LNCAP (cell line): Measurements from ENCODE around the gene CCND1.

Experiments used
- TF ChIP-seq, protein P1 (sequence below): fragments of 450-650 bp; IDR thresholded peaks from 2 replicates; pipeline ENCODE4 v1.5.1; 2017; ENCODE audit warnings: mild to moderate bottlenecking

CCND1 gene

DNA sequence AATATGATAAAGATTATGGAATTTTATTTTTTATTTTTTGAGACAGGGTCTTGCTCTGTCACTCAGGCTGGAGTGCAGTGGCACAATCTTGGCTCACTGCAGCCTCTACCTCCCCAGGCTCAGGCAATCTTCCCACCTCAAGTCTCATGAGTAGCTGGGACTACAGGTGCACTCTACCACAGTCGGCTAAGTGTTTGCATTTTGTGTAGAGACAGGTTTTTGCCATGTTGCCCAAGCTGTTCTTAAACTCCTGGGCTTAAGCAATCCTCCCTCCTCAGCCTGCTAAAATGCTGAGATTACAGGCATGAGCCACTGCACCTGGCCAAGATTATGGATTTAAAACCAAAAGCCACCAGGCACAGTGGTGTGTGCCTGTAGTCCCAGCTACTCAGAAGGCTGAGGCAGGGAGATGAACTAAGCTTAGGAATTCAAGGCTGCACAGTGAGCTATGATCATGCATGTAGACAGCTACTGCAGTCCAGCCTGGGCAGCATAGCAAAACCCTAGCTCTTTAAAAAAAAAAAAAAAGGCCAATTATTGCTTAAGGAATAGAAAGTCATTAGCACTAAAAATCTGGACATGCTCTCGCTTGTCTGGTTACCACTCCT lies 20.2 kb upstream of the CCND1 start:
- TF ChIP-seq, protein P1, sequence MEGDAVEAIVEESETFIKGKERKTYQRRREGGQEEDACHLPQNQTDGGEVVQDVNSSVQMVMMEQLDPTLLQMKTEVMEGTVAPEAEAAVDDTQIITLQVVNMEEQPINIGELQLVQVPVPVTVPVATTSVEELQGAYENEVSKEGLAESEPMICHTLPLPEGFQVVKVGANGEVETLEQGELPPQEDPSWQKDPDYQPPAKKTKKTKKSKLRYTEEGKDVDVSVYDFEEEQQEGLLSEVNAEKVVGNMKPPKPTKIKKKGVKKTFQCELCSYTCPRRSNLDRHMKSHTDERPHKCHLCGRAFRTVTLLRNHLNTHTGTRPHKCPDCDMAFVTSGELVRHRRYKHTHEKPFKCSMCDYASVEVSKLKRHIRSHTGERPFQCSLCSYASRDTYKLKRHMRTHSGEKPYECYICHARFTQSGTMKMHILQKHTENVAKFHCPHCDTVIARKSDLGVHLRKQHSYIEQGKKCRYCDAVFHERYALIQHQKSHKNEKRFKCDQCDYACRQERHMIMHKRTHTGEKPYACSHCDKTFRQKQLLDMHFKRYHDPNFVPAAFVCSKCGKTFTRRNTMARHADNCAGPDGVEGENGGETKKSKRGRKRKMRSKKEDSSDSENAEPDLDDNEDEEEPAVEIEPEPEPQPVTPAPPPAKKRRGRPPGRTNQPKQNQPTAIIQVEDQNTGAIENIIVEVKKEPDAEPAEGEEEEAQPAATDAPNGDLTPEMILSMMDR, result no peak

DNA sequence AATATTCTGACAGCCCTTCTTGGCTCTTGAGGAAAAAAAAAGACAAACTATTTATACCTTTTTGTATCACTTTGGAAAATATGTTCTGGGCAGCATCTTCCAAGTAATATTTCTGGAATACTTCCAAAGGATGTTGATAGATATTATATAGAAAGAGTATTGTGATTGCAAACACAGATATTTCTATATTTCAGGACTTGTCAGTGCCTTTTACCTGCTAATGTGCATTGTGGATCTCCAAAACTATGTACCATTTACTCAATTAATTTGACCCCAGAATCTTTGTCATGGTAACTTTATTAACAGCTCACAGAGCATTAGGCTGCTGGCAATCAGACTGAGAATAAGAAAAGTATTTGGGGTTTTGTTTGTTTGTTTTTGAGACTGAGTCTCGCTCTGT lies 16.7 kb upstream of the CCND1 start:
- TF ChIP-seq, protein P1, result no peak

DNA sequence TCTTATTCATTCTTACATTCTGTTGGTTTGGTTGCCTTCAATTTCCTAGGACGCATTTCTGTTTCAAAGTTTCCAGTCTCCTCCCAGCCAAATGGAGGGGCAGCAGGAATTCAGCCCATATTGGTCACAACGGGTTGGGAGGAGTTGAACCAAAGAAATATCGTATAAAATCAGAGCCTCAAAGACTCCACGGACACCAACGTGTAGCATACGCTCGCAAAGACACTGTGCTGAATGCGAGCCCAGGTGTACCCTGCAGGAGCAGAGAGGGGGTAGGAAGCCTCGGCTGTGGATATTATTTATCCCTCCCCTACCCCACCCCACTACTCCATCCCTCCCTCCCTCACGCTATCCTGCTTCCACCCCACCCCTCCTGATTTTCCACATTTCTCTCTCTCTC lies 15.5 kb upstream of the CCND1 start:
- TF ChIP-seq, protein P1, result no peak

DNA sequence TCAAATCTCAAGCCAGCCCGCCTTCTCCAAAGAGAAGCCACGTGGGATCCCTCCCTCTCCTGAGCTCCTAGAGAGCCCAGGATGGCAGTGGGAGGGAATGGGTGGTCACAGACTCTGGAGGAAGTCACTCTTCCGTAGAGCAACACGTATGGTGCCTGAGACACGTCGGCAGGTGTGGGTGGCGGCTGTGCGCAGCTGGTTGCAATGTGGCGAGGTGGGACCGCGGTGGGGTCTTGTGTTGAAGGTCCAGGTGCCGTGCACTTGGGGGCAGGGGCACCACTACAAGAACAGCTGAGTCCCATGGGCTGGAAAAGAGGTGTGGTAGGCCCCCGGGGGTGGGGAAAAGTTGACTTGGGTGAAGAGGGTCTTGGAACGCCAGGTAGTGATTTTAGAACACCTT lies 13.4 kb upstream of the CCND1 start:
- TF ChIP-seq, protein P1, result no peak

DNA sequence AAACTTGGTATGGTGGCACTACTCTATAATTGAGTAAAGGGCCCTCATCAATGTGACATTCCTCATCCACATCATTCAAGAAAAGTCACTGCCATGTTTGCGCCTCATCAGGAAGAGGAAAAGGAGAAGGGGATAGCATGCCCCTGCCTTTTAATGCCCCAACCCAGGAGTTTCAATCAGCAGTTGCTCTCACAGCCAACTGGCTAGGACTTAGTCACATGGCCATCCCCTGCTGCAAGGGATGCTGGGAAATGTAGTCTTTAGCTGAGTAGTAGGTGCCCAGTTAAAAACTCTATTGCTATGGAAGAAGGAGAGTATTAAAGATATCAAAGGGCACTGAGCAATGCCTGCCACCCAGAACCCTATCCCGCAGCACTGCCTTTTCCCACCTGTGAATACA lies 10.9 kb upstream of the CCND1 start:
- TF ChIP-seq, protein P1, result no peak

DNA sequence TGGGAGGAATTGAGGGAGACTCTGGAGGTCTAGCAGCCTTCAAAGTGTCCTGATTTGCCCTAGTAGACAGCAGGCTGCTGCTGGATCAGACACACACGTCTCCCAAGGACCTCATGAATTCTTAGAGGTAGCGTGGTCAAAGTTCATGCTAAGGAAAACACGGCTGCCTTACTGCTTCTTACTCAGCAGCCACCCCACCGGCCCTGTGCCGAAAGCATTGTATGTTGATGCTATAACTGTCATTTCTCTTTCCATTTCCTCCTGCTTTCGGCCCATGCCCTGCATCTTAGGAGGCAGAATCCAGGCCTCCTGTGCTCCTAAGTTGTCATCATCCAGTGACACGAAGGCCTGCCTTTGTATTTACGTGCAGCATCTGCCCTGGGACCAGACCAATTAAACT lies 10.5 kb upstream of the CCND1 start:
- TF ChIP-seq, protein P1, result no peak

DNA sequence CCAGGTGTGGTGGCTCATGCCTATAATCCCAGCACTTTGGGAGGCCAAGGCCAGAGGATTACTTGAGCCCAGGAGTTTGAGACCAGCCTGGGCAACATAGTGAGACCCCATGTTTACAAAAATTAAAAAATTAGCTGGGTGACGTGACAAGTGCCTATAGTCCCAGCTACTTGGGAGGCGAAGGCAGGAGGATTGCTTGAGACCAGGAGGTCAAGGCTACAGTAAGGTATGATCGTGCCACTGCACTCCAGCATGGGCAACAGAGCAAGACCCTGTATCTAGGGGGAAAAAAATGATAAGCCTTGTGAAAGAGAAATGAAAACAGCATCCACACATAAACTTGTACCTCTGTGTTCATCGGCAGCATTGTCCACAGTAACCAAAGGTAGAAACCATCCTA lies 8.1 kb upstream of the CCND1 start:
- TF ChIP-seq, protein P1, result no peak

DNA sequence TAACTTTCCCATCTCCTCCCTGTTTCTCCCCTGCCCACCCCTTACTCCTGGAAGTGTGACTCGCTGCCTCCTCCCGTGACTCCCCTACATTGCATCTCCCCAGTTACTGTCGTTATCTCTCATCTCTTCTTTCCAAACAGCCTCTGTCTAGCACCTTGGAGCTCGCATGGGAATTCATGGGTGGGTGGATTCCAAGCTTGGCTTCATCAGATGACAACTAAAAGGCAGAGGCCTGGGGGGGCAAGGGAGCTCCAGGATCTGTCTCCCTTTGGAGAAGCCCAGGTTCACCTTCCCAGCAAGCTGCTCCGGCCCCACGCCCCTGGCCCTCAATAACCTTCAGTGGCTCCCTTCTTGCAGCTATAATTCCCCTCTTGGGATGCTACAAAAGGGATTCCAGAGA lies 6.9 kb upstream of the CCND1 start:
- TF ChIP-seq, protein P1, result no peak
